GM12878 (cell line): ENCODE results near the gene PLA2G4E.

Experiments used
- BHLHE40 ChIP-seq, 2 experiments: fragments of 450-650 bp in 1 of 2; IDR thresholded peaks; 2 replicates each; pipeline ENCODE4 v1.6.1; 2011 to 2017; ENCODE audit warnings: low read depth in 2 of 2, borderline replicate concordance in 1 of 2, improper control_type of control experiment in 1 of 2, low read length in 1 of 2, mild to moderate bottlenecking in 1 of 2
- ESRRA ChIP-seq: IDR thresholded peaks from 2 replicates; pipeline ENCODE4 v1.6.1; 2012; ENCODE audit warnings: mild to moderate bottlenecking, low read length, improper control_type of control experiment
- EZH2 ChIP-seq: IDR thresholded peaks from 2 replicates; pipeline ENCODE4 v1.6.1; 2012; ENCODE audit warnings: low read depth, mild to moderate bottlenecking, control low read depth, inconsistent platforms, low read length, borderline replicate concordance; ENCODE audit not compliant: control insufficient read depth
- TF ChIP-seq, protein P1 (sequence below), 3 experiments: IDR thresholded peaks in 2 of 3; conservative IDR thresholded peaks in 1 of 3; 2 replicates each; pipeline ENCODE4 v1.5.1; 2011; ENCODE audit warnings: low read depth in 3 of 3, low read length in 3 of 3, mild to moderate bottlenecking in 3 of 3, control low read depth in 2 of 3, moderate library complexity in 2 of 3, inconsistent platforms in 1 of 3, mixed read lengths in 1 of 3; ENCODE audit not compliant: control insufficient read depth in 2 of 3, insufficient read depth in 1 of 3; ENCODE audit errors: extremely low read depth in 1 of 3

GRCh38 chr15:41972253-41973242 is 48.3 kb downstream of the PLA2G4E start, which contains the start of gene EHD4:
- no peak for TF ChIP-seq EZH2
- TF ChIP-seq BHLHE40 (IDR thresholded peaks at IDR 0.05; ENCODE audit: borderline replicate concordance in 1 of 2, low read depth in 2 of 2, low read length in 1 of 2) = no peak; a peak in 2 of 4 replicates
- TF ChIP-seq, protein P1, sequence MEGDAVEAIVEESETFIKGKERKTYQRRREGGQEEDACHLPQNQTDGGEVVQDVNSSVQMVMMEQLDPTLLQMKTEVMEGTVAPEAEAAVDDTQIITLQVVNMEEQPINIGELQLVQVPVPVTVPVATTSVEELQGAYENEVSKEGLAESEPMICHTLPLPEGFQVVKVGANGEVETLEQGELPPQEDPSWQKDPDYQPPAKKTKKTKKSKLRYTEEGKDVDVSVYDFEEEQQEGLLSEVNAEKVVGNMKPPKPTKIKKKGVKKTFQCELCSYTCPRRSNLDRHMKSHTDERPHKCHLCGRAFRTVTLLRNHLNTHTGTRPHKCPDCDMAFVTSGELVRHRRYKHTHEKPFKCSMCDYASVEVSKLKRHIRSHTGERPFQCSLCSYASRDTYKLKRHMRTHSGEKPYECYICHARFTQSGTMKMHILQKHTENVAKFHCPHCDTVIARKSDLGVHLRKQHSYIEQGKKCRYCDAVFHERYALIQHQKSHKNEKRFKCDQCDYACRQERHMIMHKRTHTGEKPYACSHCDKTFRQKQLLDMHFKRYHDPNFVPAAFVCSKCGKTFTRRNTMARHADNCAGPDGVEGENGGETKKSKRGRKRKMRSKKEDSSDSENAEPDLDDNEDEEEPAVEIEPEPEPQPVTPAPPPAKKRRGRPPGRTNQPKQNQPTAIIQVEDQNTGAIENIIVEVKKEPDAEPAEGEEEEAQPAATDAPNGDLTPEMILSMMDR (IDR thresholded peaks at IDR 0.05 in 2 of 3, conservative IDR thresholded peaks at IDR 0.05 in 1 of 3; ENCODE audit: control insufficient read depth in 2 of 3, extremely low read depth in 1 of 3, insufficient read depth in 1 of 3, low read depth in 3 of 3, low read length in 3 of 3) = peak in 2 of 3 experiments; percentile 34 to 38; a peak in 3 of 6 replicates
- no peak for TF ChIP-seq ESRRA
